Fibroblast of skin of left quadriceps (primary cell): ENCODE measurements around the gene NAPEPLD.
"Not testable (repeated sequence)": the region's sequence is repeated elsewhere in the genome, so short reads cannot be mapped to it uniquely, and the experiment has no call there.

Experiments used
- DNase-seq, 2 experiments: peaks; one replicate each; pipeline ENCODE4 v3.0.0-alpha.2; 2013; ENCODE audit warnings: low read depth in 2 of 2

The NAPEPLD gene

GRCh38 chr7:103148994-103149807, at the start of gene NAPEPLD:
Gene NAPEPLD, minus strand, starts transcription at chr7:103149099. Its CDS starts 20,323 bp downstream, at chr7:103128776.
- DNase-seq, result peak; percentile 66 to 70

DNA sequence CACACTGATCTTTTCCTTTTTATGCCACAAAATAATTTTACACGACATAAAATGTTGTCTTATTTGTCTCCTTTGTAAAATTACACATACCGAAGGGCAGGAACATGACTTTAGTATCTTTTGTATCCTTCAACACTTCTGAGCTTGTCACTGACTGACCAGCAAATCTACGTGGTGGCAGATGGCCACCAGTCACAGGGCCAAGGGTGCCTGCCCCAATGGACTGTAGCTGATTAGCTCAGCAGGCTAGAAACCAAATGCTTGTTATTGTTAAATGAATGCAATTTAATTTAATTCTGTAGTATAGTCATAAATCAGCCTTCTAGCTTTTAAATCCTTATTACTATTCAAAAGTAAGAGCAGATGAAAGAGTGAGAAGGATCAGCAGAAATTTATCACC, 49.2 kb upstream of the NAPEPLD start:
- not testable (repeated sequence) for DNase-seq

- DNase-seq, result not testable (repeated sequence)
These were observed 46.5 kb upstream of the NAPEPLD start for GRCh38 chr7:103195364-103195763.

DNA sequence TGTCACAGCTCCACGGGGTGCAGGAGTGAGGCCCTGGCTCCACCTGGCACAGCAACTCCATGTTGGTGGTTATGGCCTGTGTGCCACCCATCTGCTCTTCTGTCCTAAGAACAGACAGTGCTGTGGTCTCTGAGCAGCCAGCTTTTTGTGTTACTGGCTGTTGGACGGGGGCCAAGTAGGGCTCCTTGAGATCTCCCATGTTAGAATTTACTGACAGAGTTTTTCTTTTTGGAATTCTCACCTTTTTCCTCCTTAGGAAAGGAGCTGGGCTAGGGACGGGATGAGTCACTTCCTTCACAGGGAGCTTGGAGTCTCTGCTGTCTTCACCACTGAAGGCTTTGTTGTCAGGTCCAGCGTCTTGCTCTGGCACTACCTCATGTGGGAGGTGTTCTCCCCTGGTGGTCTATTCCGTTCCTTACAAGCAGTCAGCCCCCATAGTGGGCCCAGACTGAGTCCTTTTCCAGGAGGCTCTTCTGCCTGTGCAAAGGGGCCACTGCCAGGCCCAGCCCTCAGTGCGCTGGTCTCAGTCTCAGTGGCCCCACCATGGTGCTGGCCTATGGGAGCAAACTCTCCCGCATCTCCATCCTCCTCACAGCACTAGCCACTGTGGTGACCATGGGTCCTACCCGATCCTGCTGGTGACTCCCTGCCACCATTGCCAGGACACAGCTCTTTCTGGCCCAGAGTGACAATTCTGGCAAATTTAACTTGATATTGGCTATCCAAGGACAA, 23.7 kb upstream of the NAPEPLD start:
- not testable (repeated sequence) for DNase-seq

GRCh38 chr7:103171695-103172414, 23.0 kb upstream of the NAPEPLD start:
- DNase-seq, result not testable (repeated sequence)

- DNase-seq, result not testable (repeated sequence)
These were observed 18.1 kb upstream of the NAPEPLD start for GRCh38 chr7:103166921-103167544.

DNA sequence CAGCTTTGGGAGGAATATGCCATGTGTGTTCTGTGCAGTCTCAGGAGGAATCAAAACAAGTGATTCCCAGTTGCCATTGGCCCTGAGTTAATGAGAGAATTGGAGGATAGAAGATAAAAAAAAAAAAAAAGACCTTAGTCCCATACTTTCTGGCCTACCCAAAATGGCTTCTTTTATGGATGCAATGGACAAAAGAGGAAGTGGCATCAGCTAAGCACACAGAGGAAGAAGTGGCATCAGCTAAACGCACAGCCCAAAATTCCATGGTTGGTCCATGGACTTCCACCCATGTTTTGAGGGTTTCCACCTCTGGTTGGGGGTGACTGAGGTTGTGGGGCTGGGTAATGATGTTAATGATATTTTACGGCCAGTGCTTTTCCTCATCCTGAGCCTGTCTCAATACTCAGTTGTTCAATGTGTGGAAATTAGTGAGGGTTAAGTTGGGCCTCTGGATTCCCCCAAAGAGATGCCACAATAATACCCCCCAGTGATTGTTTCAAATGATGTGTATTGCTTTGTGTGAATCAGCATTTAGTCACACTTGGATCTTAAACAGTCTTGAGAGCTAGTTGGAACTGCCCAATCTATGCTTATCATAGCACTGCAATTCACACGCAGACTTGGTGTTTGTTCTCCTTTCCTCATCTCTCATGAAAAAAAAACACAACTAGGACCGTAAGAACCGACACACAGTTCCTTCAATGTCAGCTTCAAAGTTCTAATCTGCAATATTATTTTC, 14.4 kb upstream of the NAPEPLD start:
- DNase-seq, result not testable (repeated sequence)

DNA sequence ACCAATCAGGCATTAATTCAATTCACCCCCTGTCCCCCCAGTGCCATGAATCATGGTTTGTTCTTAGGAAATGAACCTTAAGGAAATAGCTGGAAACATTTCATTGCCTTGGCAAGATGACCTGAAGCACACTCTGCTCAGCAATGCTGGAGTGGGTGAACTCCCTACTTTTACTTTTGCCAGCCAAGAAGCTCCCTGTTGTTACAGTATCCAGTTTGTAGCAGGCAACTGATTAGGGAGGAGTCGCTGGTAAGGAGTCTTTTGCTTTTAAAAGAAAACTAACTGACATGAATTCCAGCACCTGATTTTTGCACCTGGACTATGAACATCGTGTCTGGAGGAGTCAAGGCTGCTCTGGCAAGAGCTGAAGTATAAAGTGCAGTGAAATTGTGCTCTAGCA, 13.7 kb upstream of the NAPEPLD start:
- DNase-seq, result not testable (repeated sequence)

DNA sequence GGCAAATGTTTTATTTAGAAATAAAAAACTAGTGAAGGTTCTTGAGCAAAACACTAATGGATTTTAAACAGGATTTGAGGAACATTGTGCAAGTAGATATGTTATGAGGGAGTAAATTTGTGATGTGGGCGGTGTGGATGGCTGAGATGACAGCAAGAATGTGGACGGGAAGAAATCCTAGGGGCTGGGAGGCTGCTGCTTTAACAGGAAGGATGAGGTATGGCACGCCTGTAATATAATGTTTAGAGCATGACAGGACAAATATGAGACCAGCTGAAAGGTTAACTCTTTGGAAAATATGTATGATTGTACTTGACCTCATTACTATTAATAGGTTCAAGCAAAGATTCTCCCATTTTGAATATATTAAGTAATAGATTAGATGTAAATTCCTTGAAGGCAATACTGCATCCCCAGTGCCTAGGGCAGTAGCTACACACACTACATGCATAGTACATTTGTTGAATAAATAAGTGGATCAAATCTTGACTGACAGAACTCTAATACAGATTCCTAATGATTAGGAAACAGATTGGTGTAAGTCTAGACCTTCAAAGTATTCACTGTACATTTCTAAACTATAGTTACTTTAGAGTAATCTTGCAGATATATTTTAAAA, 13.2 kb upstream of the NAPEPLD start:
- not testable (repeated sequence) for DNase-seq

DNA sequence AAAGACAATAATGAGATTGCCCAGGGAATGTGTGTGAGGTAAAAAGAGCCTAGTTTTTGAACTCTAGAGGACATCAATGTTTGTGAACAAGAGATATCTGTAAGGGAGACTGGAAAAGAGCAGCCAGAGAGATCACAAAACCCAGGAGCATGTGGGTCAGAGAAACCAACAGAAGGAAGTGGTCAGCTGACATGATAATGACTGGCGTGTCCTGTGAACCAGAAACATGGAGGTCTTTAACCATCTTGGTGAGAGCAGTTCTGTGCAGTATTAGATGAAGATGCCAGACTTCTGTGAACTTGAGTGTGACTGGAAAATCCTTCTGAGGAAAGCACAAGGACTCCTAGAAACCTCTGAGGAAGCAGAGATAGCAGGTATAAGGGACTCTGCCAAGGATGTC, 10.2 kb upstream of the NAPEPLD start:
- not testable (repeated sequence) for DNase-seq

DNA sequence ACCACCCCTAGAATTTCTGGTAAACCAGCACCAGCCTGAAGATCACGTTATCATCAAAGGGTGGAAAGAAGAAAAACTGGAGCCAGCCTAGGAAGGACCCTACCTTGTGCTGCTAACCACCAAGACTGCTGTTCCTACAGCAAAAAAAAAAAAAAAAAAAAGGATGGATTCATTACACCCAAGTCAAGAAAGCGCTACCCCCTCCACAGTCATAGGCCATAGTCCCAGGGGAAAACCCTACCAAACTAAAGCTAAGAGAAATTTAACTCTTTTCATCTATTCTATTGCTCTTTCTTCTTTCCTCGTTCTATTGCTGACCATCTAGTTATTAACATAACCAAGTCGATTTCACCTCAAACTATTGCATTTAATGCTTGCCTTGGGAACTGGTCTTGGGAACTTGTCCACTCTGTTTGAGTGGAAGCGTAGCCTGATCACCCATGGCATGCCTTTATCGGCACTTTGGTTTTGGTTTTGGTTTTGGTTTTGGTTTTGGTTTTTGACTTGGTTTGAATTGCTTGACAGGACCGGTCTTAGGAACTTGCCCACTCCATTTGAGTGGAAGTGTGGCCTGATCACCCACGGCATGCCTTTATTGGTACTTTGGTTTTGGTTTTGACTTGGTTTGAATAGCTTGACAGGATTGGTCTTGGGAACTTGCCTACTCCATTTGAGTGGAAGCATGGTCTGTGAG, 6.6 kb upstream of the NAPEPLD start:
- DNase-seq, result not testable (repeated sequence)

- DNase-seq, result no peak
These were observed 5.1 kb upstream of the NAPEPLD start for GRCh38 chr7:103154042-103154441.

DNA sequence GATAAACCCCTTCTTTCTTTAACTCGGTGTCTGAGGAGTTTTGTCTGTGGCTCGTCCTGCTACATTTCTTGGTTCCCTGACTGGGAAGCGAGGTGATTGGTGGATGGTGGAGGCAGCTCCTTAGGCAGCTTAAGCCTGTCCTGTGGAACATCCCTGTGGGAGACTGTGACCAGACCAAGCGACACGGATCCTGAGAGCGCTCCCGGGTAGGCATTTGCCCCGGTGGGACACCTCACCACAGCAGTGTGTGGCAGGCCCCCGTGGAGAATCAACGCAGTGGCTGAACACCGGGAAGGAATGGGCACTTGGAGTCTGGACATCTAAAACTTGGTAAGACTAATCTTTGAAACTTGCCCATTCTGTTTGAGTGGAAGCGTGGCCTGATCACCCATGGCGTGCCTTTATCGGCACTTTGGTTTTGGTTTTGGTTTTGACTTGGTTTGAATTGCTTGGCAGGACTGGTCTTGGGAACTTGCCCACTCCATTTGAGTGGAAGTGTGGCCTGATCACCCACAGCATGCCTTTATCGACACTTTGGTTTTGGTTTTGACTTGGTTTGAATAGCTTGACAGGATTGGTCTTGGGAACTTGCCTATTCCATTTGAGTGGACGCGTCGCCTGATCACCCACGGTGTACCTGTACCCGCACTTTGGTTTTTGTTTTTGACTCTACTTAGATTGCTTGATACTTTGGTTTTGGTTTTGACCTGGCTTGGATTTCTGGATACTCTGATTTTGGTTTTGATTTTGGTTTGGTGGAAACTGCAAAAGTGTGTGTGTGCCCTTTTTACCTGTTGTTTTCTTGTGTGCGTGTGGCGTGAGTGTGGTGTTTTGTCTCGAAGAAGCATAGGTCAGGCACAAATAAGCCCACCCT, 4.1 kb upstream of the NAPEPLD start:
- DNase-seq, result not testable (repeated sequence)

DNA sequence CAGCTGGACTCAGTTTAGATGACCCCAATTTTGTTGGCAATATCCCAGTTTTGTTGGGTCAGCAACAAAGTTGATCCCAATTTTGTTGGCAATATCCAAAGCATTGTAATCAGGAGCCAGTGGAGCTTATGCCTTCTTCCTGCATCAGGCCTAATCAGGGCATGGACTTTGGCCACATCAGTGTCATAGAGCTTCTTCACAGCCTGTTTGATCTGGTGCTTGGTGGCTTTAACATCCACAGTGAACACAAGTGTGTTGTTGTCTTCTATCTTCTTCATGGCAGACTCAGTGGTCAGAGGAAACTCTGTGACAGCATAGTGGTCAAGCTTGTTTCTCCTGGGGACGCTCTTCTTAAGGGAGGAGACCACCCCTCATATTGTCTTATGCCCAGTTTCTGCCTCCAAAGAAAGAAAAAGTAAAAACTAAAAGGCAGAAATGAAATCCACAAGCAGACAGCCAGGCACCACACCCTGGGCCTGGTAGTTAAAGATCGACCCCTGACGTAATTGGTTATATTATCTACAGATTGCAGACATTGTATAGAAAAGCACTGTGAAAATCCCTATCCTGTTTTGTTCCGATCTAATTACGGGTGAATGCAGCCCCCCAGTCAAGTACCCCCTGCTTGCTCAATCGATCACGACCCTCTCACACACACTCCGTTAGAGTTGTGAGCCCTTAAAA, 3.2 kb upstream of the NAPEPLD start:
- not testable (repeated sequence) for DNase-seq

DNA sequence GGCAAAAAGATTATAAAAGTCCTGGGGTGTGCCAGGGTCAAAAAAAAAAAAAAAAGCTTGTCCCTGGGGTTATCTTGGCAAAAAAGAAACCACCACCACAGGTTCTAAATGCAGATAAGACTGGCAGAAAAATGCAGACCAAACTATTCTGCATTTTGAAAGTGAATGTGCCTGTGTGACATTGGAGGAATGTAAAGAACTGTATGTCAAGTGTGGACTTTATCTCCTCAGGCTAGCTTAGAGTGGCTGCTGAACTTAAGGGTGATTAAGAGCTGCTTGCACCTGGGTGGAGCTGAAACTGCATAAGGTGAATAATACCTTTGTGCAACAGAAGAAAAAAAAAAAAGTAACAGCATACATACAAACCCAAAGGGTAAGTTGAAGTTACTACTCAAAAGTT, 1.3 kb upstream of the NAPEPLD start:
- no peak for DNase-seq

DNA sequence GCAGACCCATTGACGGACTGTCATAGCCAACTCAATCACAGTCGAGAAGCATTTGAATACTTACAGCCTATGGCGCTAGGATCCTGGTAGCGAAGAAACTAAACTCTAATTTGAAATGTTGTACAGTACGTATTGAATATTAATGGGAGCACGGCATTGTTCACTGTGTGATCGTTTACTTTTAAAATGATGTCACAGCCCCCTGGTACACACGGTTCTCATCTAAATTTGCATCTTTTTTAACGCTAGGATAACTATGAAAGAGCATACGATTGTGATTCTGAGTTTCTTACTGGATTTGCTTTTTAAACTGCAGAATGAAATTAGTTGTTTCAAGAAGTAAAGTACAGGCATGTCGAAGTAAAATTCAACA, 895 bp upstream of the NAPEPLD start:
- no peak for DNase-seq

DNA sequence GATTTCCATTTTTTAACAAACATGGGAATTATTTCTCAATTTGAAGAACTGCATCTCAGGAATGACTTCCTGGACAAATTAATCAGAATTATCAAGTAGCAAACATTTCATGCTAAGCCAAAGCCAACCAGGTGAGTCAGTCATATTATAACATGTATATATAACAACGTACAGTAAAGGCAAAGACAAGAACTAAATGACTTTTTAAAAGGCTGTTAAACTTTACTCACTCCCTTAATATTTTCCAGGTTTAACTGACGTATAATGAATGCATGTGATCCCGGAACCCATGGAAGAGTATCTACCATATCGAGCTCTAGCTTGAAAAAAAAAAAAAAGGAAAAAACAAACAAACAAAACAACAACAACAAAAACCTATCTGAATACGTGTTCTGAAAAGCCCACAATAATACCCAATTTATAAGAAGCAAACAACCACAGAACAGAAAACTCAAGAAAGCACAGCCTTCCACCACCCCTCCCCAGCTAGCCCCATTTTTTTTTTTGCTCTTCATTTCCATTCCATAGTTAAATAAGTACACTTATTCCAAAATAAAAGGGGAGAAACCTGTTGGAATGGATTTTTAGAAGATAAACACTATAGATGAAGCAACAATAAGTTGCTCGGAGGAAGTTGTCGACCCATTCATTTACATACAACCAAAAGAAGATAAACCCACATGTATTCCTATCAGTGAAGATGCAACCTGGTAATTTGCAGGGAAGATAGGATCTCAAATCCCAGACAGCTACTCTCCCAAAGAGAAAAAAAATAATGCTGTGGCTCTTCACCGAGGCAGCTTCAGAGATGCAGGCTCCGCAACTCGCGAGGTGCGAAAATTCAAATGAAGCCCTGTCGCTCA, 537 bp downstream of the NAPEPLD start:
- no peak for DNase-seq
